ENCODE measurements around the gene RFESD. TPM values are rescaled to one million over a fixed set of nuclear protein-coding genes. Genes with fewer than 3 reads are reported as not detected.

Gene RFESD
- total RNA-seq, 4 donors from 2014 or later, result 1.1 to 1.4 TPM; not detected in 2

GRCh38 chr5:95606419-95606818 lies 40.2 kb upstream of the RFESD start:
- no peak overlapping the region for H3K4me3 ChIP-seq
- TF ChIP-seq EP300 (IDR thresholded peaks at IDR 0.05; ENCODE audit: low read depth), result no peak
- no peak for TF ChIP-seq POLR2A (IDR thresholded peaks at IDR 0.05)
- TF ChIP-seq POLR2AphosphoS5 (IDR thresholded peaks at IDR 0.05), result no peak
- no peak for TF ChIP-seq CTCF (IDR thresholded peaks at IDR 0.05)
- no peak overlapping the region for H3K27ac ChIP-seq
- intact Hi-C loops (cut with DNase I; ENCODE audit: low total_unique reads) (no loop called here), in situ Hi-C loops (cut with MboI; ENCODE audit: low pct_ligation_motif_present in 1 of 4, low pct_unique_long_range_greater_than_20kb in 1 of 4, low sequenced_read_pairs in 3 of 4) (no loop called here)
- WGBS, 2 donors (ENCODE audit: low coverage in 1 of 2), result 98 to 100% methylated on average over 1 of the region's 1 CpG
- no peaks in the 10 kb centered on the region for H3K36me3 ChIP-seq
- H3K4me1 ChIP-seq, result no peaks in the 10 kb centered on the region
- H3K9me3 ChIP-seq, result no peaks in the 10 kb centered on the region
- no peaks in the 10 kb centered on the region for H3K27me3 ChIP-seq
- no peak for DNase-seq

- H3K9me3 ChIP-seq, result peaks cover 9% of the 10 kb centered on the region in 2 donors
- DNase-seq, result no peak
- no peak overlapping the region for H3K27ac ChIP-seq
- no peaks in the 10 kb centered on the region for H3K4me1 ChIP-seq
- intact Hi-C loops (cut with DNase I; ENCODE audit: low total_unique reads) (no loop called here), in situ Hi-C loops (cut with MboI; ENCODE audit: low pct_ligation_motif_present in 1 of 4, low pct_unique_long_range_greater_than_20kb in 1 of 4, low sequenced_read_pairs in 3 of 4) (no loop called here)
- TF ChIP-seq CTCF (IDR thresholded peaks at IDR 0.05) (no peak), POLR2AphosphoS5 (IDR thresholded peaks at IDR 0.05) (no peak), POLR2A (IDR thresholded peaks at IDR 0.05) (no peak), EP300 (IDR thresholded peaks at IDR 0.05; ENCODE audit: low read depth) (no peak)
- no peak overlapping the region for H3K4me3 ChIP-seq
- 40 to 41% methylated on average over 3 of the region's 3 CpGs for WGBS, 2 donors (ENCODE audit: low coverage in 1 of 2)
- no peaks in the 10 kb centered on the region for H3K27me3 ChIP-seq
- peaks cover 0 to 3% (median 0%) of the 10 kb centered on the region in 4 donors for H3K36me3 ChIP-seq
Measured at GRCh38 chr5:95609711-95610110, 36.9 kb upstream of the RFESD start.

- 81 to 91% methylated on average over 3 to 7 of the region's 7 CpGs for WGBS, 2 donors (ENCODE audit: low coverage in 1 of 2)
- TF ChIP-seq CTCF (IDR thresholded peaks at IDR 0.05), result no peak
- no peaks in the 10 kb centered on the region for H3K4me1 ChIP-seq
- H3K27ac ChIP-seq, result no peak overlapping the region
- H3K27me3 ChIP-seq, result no peaks in the 10 kb centered on the region
- H3K36me3 ChIP-seq, result peaks cover 0 to 3% (median 0%) of the 10 kb centered on the region in 4 donors
- in situ Hi-C loops (cut with MboI; ENCODE audit: low pct_ligation_motif_present in 1 of 4, low pct_unique_long_range_greater_than_20kb in 1 of 4, low sequenced_read_pairs in 3 of 4), result no loop called here
- no peak overlapping the region for H3K4me3 ChIP-seq
- H3K9me3 ChIP-seq, result peaks cover 9% of the 10 kb centered on the region in 2 donors
- no peak for DNase-seq
- intact Hi-C loops (cut with DNase I; ENCODE audit: low total_unique reads), result no loop called here
Measured at GRCh38 chr5:95610546-95610945, 36.0 kb upstream of the RFESD start.

- no peaks in the 10 kb centered on the region for H3K27me3 ChIP-seq
- H3K9me3 ChIP-seq, result peaks cover 9% of the 10 kb centered on the region in 2 donors
- no peak overlapping the region for H3K4me3 ChIP-seq
- intact Hi-C loops (cut with DNase I; ENCODE audit: low total_unique reads) (no loop called here), in situ Hi-C loops (cut with MboI; ENCODE audit: low pct_ligation_motif_present in 1 of 4, low pct_unique_long_range_greater_than_20kb in 1 of 4, low sequenced_read_pairs in 3 of 4) (no loop called here)
- DNase-seq, result no peak
- H3K27ac ChIP-seq, result no peak overlapping the region
- peaks cover 0 to 3% (median 0%) of the 10 kb centered on the region in 4 donors for H3K36me3 ChIP-seq
- no peak for TF ChIP-seq POLR2AphosphoS5 (IDR thresholded peaks at IDR 0.05)
- no peak for TF ChIP-seq EP300 (IDR thresholded peaks at IDR 0.05; ENCODE audit: low read depth)
- no peak for TF ChIP-seq POLR2A (IDR thresholded peaks at IDR 0.05)
- TF ChIP-seq CTCF (IDR thresholded peaks at IDR 0.05), result no peak
- no peaks in the 10 kb centered on the region for H3K4me1 ChIP-seq
- WGBS, 2 donors (ENCODE audit: low coverage in 1 of 2), result 93 to 100% methylated on average over 3 of the region's 3 CpGs
Measured at GRCh38 chr5:95611396-95611795, 35.2 kb upstream of the RFESD start.
